ENCODE results near the gene MANEA.

GRCh38 chr6:95553880-95554279 is 23.5 kb upstream of the MANEA start:
- no peak for TF ChIP-seq CTCF (conservative IDR thresholded peaks at IDR 0.05; ENCODE audit: low read depth, low read length)
- TF ChIP-seq EZH2 (IDR thresholded peaks at IDR 0.05; ENCODE audit: borderline replicate concordance, low read depth, low read length, poor library complexity, severe bottlenecking), result no peak
